Right lung (tissue), 10 donors: ENCODE measurements around the gene KIZ. TPM values are rescaled to one million over a fixed set of nuclear protein-coding genes. Genes with fewer than 3 reads are reported as not detected.

Source experiments
- DNase-seq, 2 donors: peaks; one replicate each; pipeline ENCODE4 v3.0.0-alpha.2; 2013
- long read RNA-seq, 8 donors: transcript quantifications; one replicate each; lab custom pipeline, GENCODE V29; 2026
- polyA plus RNA-seq, 5 donors: library from polyadenylated mRNA; unstranded; fragments of 120-200 nt; gene quantifications; one replicate each; pipeline versions ENCODE4 v1.2.1 to v1.2.3, GENCODE V29; 2013; ENCODE audit warnings: inconsistent platforms in 1 of 5, low replicate concordance in 1 of 5; ENCODE audit not compliant: insufficient read length in 5 of 5, insufficient read depth in 1 of 5

Gene KIZ, protein sequence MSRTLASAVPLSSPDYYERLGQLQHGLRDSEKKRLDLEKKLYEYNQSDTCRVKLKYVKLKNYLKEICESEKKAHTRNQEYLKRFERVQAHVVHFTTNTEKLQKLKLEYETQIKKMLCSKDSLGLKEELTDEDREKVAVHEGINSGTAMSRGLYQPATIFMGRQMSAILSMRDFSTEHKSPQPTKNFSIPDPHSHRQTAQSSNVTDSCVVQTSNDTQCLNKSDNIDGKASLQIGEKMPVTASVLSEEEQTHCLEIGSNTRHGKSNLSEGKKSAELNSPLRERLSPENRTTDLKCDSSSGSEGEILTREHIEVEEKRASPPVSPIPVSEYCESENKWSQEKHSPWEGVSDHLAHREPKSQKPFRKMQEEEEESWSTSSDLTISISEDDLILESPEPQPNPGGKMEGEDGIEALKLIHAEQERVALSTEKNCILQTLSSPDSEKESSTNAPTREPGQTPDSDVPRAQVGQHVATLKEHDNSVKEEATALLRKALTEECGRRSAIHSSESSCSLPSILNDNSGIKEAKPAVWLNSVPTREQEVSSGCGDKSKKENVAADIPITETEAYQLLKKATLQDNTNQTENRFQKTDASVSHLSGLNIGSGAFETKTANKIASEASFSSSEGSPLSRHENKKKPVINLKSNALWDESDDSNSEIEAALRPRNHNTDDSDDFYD
- 10 to 100 TPM; 19.5 to 39.3 (median 29.7) TPM for polyA plus RNA-seq
- long read RNA-seq, donor 1, partial matches to known transcripts: 0 of 1 reads
- long read RNA-seq, donor 1, other reads (novel, unspliced or antisense): 0 of 1 reads
- long read RNA-seq, donor 2, partial matches to known transcripts: 0 of 3 reads
- long read RNA-seq, donor 2, other reads (novel, unspliced or antisense): 0 of 3 reads
- long read RNA-seq, donor 3, partial matches to known transcripts: 0 of 3 reads
- long read RNA-seq, donor 3, other reads (novel, unspliced or antisense): 0 of 3 reads
- long read RNA-seq, donor 4, partial matches to known transcripts: 0 of 1 reads
- long read RNA-seq, donor 4, other reads (novel, unspliced or antisense): 0 of 1 reads
- long read RNA-seq, donor 5, transcript KIZ-210 (13 exons, 2,130 nt): major isoform, 5 of 1,009 reads
- long read RNA-seq, donor 5, partial matches to known transcripts: 1,003 of 1,009 reads
- long read RNA-seq, donor 5, other reads (novel, unspliced or antisense): 0 of 1,009 reads
- long read RNA-seq, donor 6, partial matches to known transcripts: 0 of 3 reads
- long read RNA-seq, donor 6, other reads (novel, unspliced or antisense): 0 of 3 reads
- long read RNA-seq, donor 7, partial matches to known transcripts: 0 of 1 reads
- long read RNA-seq, donor 7, other reads (novel, unspliced or antisense): 0 of 1 reads
- long read RNA-seq, donor 8: 0 reads

DNA sequence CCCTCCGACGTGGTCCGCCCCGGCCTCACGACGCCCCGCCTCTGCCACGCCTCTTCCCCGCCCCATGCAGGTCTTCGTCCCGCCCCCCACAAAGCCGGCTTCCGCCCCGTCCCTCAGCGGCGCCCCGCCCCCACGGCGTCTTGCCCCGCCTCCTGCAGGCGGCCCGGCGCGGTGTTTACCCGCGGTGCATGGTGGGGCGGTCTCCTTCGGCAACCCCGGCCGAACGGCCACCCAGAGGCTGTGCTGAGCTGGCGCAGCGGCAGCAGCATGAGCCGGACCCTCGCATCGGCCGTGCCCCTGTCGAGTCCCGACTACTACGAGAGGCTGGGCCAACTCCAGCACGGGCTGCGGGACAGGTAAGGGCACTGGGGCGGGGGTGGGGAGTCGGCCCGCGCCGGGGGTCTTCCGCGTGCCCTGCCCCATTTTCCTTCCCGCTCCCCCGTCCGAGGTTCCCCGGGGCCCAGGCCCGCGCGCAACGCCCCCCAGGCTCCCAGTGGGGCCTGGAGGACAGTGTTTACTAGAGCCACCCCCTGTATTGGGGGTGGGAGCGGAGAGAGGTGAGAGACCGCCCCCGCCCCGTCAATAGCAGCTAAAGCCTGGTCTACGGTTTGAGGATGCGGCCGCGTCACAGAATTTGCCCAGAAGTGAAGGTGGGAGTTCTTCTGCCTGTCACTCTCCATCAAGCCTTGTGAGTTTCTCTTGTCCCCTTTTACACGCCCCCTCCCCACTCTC is at the start of gene KIZ:
Gene KIZ (plus strand): TSS at position 234 of the 732 bp plus-strand sequence. CDS start 34 bp downstream, at position 268.
- peak; percentile 95 to 96 for DNase-seq

DNA sequence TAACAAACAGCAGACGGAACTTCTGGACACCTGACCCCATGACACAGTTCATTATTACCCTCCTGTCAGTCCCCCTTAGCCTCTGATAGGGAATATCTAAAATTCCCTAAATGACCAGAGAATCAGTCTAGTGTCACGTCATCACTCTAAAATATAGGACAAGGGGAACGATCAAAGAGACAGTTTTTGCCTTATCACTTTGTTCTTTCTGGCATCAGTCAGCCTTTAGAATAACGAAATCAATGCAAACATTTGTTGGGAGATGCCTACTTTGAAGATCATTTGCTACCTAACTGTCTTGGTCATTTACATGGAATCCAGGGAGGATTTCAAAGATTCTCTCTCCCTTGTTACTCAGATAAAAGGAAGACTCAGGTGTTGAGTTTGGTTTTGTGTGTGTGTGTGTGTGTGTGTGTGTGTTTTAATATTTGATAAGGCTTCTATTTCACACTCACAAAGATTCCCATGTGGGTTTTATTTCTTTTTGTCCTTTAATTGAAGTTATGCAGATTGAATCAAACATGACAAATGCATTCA is 48.0 kb upstream of the KIZ start:
- DNase-seq: no peak

- no peak for DNase-seq
These were observed 43.3 kb upstream of the KIZ start for GRCh38 chr20:21082584-21082983.

- DNase-seq: no peak
These were observed 42.0 kb upstream of the KIZ start for GRCh38 chr20:21083825-21084325.

GRCh38 chr20:21087862-21088540 is 37.9 kb upstream of the KIZ start:
- no peak for DNase-seq

GRCh38 chr20:21089391-21089790 is 36.5 kb upstream of the KIZ start:
- no peak for DNase-seq

DNA sequence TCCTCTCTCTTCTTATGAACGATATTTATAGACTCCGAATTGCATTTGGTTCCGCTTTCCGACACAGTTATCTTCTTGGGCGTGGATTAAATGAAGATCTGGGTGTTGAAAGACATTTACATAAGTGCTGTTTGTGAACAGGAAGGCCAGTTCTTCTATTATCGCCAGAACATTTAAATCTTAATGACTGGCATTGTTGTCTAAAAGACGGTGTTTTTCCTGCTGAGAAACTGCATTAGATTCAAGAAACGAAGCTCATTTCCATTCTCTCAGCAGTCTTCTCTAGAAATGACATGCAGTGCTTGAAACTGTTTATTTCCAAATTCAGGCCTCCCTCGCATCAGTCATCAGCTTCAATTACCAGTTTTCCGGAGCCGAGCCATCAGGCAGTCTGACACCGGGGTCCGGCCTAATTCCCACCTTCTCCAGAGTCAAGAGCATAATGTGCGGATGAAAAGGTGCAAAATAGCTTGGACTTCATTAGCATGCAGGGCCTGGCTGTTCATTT is 35.7 kb upstream of the KIZ start:
- DNase-seq: no peak

- DNase-seq: no peak
These were observed 35.2 kb upstream of the KIZ start for GRCh38 chr20:21090721-21091120.

DNA sequence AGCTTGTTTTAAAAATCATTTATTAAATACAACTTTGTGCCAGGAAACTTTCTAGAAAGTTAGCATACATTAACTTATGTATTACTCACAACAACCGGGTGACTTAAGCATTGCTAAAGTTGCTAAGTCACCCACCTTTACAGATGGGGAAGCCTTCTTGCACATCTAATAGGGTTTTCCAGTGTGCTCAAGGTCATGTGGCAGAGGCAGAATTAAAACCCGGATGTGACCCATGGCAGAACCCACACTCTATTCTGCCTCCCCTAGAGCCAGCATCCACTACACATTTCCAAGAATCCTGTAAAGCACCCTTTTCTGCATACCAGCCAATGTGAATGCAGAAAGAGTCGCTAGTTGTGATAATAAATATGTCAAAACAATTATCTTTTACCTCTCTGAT is 33.1 kb upstream of the KIZ start:
- no peak for DNase-seq

DNA sequence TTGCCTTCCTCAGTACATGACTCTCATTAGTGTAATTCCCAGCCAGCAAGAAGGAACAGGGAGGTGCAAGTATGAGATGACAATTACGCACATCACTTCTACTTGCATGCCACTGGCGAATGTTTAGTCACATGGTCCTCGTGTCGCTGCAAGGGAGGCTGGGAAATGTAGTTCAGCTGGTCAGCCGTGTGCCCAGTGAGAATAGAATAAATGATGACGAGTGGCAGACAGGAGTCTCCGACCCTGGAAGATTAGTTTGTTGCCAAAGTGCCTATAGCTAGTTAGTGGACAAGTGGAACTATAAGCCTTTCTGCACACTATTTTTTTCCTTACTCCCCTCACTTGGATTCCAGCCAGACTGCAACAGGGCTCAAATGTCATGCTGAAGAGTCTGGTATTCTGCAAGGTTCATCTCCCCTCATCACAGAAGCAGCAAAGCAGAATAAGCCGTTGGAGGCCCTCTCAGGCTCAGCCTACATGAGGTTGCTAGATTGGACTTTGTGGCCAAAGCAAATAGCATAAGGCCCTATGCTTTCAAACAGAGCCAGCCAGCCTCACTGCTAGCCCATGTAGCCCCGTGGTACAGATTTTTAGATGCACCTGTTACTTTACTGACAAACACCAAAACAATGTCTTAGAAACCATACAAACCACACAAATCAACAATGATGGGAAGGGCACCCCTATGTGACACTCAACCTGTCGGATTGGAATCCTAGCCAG is 29.4 kb upstream of the KIZ start:
- DNase-seq: no peak

- no peak for DNase-seq
These were observed 25.9 kb upstream of the KIZ start for GRCh38 chr20:21099751-21100577.

GRCh38 chr20:21100578-21101452 is 25.1 kb upstream of the KIZ start:
- DNase-seq: no peak

- no peak for DNase-seq
These were observed 24.4 kb upstream of the KIZ start for GRCh38 chr20:21101453-21101931.

GRCh38 chr20:21101932-21102575 is 23.8 kb upstream of the KIZ start:
- DNase-seq: no peak

- DNase-seq: no peak
These were observed 23.1 kb upstream of the KIZ start for GRCh38 chr20:21102603-21103311.
